Measurements from ENCODE around the gene KCNN3. TPM values are rescaled to one million over a fixed set of nuclear protein-coding genes. Genes with fewer than 3 reads are reported as not detected.

Gene KCNN3
- total and polyA plus RNA-seq, 2 of the 13 experiments (the other 11 are each of a cell fraction or from before 2014, with no cell fraction given) = not detected

DNA sequence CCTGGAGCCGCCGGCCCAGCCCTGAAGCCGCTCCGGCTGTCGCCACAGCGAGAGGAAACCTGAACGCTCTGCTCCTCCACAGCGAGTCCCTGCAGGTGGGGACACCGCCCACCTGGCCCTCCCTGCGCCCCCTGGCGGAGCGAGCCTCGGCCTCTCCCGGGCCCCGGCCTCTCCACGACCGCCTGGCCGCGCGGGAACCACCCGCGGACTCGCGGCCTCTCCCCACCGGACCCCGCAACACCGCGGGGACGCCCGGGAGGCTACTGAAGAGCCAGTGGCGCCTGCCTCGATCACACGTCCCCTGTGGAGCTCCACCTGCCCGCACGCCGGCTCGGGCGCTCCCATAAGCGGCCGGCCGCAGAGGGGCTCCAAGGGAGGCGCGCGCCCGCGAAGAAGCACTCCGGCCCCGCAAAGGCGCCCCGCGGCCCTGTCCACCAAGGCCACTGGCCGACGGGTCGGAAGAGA is 109.6 kb downstream of the KCNN3 start (continued):
- TF ChIP-seq PCBP2 (optimal IDR thresholded peaks at IDR 0.05; ENCODE audit: low read depth, low read length, poor library complexity, severe bottlenecking) (no peak), KLF12 (CRISPR knock-in tag; IDR thresholded peaks at IDR 0.05; ENCODE audit: borderline replicate concordance) (peak; percentile 89; the same call in 1 of the 2 replicates), ZNF792 (CRISPR knock-in tag; IDR thresholded peaks at IDR 0.05) (no peak)
- TF ChIP-seq, protein P1, sequence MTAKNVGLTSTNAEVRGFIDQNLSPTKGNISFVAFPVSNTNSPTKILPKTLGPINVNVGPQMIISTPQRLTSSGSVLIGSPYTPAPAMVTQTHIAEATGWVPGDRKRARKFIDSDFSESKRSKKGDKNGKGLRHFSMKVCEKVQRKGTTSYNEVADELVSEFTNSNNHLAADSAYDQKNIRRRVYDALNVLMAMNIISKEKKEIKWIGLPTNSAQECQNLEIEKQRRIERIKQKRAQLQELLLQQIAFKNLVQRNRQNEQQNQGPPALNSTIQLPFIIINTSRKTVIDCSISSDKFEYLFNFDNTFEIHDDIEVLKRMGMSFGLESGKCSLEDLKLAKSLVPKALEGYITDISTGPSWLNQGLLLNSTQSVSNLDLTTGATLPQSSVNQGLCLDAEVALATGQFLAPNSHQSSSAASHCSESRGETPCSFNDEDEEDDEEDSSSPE (CRISPR knock-in tag; IDR thresholded peaks at IDR 0.05) = 0 out of 2 replicates have a peak, but pooled peaks have one; percentile 13
- TF ChIP-seq, protein P2, sequence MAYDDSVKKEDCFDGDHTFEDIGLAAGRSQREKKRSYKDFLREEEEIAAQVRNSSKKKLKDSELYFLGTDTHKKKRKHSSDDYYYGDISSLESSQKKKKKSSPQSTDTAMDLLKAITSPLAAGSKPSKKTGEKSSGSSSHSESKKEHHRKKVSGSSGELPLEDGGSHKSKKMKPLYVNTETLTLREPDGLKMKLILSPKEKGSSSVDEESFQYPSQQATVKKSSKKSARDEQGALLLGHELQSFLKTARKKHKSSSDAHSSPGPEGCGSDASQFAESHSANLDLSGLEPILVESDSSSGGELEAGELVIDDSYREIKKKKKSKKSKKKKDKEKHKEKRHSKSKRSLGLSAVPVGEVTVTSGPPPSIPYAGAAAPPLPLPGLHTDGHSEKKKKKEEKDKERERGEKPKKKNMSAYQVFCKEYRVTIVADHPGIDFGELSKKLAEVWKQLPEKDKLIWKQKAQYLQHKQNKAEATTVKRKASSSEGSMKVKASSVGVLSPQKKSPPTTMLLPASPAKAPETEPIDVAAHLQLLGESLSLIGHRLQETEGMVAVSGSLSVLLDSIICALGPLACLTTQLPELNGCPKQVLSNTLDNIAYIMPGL (CRISPR knock-in tag; IDR thresholded peaks at IDR 0.05; ENCODE audit: borderline replicate concordance in 1 of 2, low read depth in 1 of 2) = peak; percentile 24 to 60; a peak in 2 of 4 replicates

DNA sequence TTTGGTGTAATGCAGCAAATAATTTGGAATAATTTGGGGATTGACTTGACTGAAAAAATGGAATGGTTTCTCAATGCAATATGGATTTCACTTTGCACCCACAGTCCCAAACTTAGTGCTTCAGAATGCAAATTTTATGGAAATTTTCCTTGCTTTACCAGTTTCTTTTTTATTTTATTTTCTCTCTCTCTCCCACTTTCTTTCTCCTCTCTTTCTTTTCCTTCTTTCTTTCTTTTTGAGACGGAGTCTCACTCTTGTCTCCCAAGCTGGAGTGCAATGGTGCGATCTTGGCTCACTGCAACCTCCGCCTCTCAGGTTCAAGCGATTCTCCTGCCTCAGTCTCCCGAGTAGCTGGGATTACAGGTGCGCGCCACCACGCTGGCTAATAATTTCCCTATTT is 110.3 kb downstream of the KCNN3 start:
- H3K9me3 ChIP-seq (ENCODE audit: low read length) = no peaks in the 10 kb centered on the region
- no peak for FAIRE-seq
- H3K9ac ChIP-seq (ENCODE audit: insufficient read depth, low read depth, low read length) = no peak overlapping the region
- H2AFZ ChIP-seq (ENCODE audit: low read length) = no peak overlapping the region
- ChIA-PET POLR2A (no interaction called here), CTCF (ENCODE audit: low intra/inter-chr PET ratio, low total read pairs) (interaction anchor here (1.3 to 3.2 kb wide), 3 partner anchors 90 to 280 kb away, joined by 5 to 22 read pairs (median 9); partner anchors contain the start of gene UBE2Q1)
- no peaks in the 10 kb centered on the region for H3K36me3 ChIP-seq (replicated peaks in 1 of 2; ENCODE audit: control insufficient read depth in 1 of 2, insufficient read depth in 2 of 2, low read length in 2 of 2)
- no peak for TF ChIP-seq ZNF644 (CRISPR knock-in tag; IDR thresholded peaks at IDR 0.05; ENCODE audit: low read depth)
- TF ChIP-seq IRX3 (CRISPR knock-in tag; IDR thresholded peaks at IDR 0.05; ENCODE audit: borderline replicate concordance, low read depth) = no peak
- TF ChIP-seq, protein P3, sequence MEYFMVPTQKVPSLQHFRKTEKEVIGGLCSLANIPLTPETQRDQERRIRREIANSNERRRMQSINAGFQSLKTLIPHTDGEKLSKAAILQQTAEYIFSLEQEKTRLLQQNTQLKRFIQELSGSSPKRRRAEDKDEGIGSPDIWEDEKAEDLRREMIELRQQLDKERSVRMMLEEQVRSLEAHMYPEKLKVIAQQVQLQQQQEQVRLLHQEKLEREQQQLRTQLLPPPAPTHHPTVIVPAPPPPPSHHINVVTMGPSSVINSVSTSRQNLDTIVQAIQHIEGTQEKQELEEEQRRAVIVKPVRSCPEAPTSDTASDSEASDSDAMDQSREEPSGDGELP (IDR thresholded peaks at IDR 0.05; ENCODE audit: borderline replicate concordance, low read depth) = no peak
- TF ChIP-seq SYNCRIP (IDR thresholded peaks at IDR 0.05; ENCODE audit: insufficient read depth, low read depth, low read length) = no peak
- no peak for TF ChIP-seq SKI (IDR thresholded peaks at IDR 0.05; ENCODE audit: partially characterized antibody)
- no peak for TF ChIP-seq ZNF510 (CRISPR knock-in tag; IDR thresholded peaks at IDR 0.05; ENCODE audit: low read depth)
- no peak for TF ChIP-seq PHF5A (CRISPR knock-in tag; IDR thresholded peaks at IDR 0.05; ENCODE audit: low read depth, unreplicated experiment)
- TF ChIP-seq ZNF7 (CRISPR knock-in tag; IDR thresholded peaks at IDR 0.05) = no peak
- TF ChIP-seq ZNF441 (CRISPR knock-in tag; IDR thresholded peaks at IDR 0.05; ENCODE audit: borderline replicate concordance) = no peak
- no peak for TF ChIP-seq SMC3 (IDR thresholded peaks at IDR 0.05; ENCODE audit: low read length)
- no peaks in the 10 kb centered on the region; a peak in 2 of 5 replicates for H3K27me3 ChIP-seq (ENCODE audit: control insufficient read depth in 1 of 2, insufficient read depth in 2 of 2, low read length in 2 of 2)
- no peak for ATAC-seq
- intact Hi-C loops (cut with micrococcal nuclease; ENCODE audit: unreplicated experiment) (loop anchor here (1.0 to 5.0 kb wide), 2 partner anchors 90 to 202 kb away; partner anchors contain the start of gene UBE2Q1), in situ Hi-C loops (cut with HindIII; ENCODE audit: extremely low pct_ligation_motif_present, low pct_unique_long_range_greater_than_20kb) (loop anchor here (10.0 kb wide), 2 partner anchors 95 to 195 kb away; partner anchors contain the start of gene CHRNB2)
- no peaks in the 10 kb centered on the region for H4K20me1 ChIP-seq (ENCODE audit: insufficient read depth, low read length)
- no TSS peak for BruUV-seq (replicated peaks)
- 73% methylated on average over 8 of the region's 8 CpGs for WGBS (ENCODE audit: low lambda C conversion rate)
- H3K4me2 ChIP-seq (ENCODE audit: low read depth, low read length) = no peak overlapping the region
- no peak for DNase-seq (ENCODE audit: low spot score)
- H3K27ac ChIP-seq (ENCODE audit: extremely low read length, insufficient read depth, low read length) = no peak overlapping the region
- H3K79me2 ChIP-seq (ENCODE audit: insufficient read depth, low read length) = no peaks in the 10 kb centered on the region
- no peak overlapping the region for H3K4me3 ChIP-seq (replicated peaks in 1 of 3; ENCODE audit: insufficient read depth in 1 of 3, low read depth in 2 of 3, low read length in 3 of 3)
- no peaks in the 10 kb centered on the region for H3K4me1 ChIP-seq (ENCODE audit: insufficient read depth, low read length)

All from HepG2 (cell line).